A673 (cell line): Measurements from ENCODE around the gene USP25. TPM values are rescaled to one million over a fixed set of nuclear protein-coding genes. Genes with fewer than 3 reads are reported as not detected.
A peak's percentile ranks its signal among the peaks of the same experiment; 100 is the strongest.

ENCODE experiments used
- BruUV-seq: library from RNA; stranded (reverse); fragments of 400-500 nt; replicated peaks from 2 replicates; lab custom pipeline; 2021; lab: Mats Ljungman, UMichigan
- CTCF ChIA-PET: fragments of 300-600 bp; sonication (Branson Sonifier 250); formaldehyde crosslinking; loops from one replicate; lab custom pipeline; 2022; ENCODE audit warnings: antibody characterized with exemption; lab: Charles Lee
- POLR2A ChIA-PET: fragments of 300-600 bp; sonication (Branson Sonifier 250); formaldehyde crosslinking; loops from one replicate; lab custom pipeline; 2022; ENCODE audit warnings: antibody characterized with exemption; ENCODE audit not compliant: low non-redundant PET; lab: Charles Lee
- DNase-seq: peaks from one replicate; pipeline ENCODE4 v3.0.0-alpha.2; 2015; ENCODE audit warnings: low spot score
- H3K27ac ChIP-seq: fragments of 200-600 bp; sonication (generic); 2 replicates; pipeline ENCODE4 v1.5.1; 2016; ENCODE audit warnings: mixed run types, low read depth, mild to moderate bottlenecking, mixed read lengths, antibody characterized with exemption, low read length; ENCODE audit not compliant: poor library complexity, severe bottlenecking
- H3K27me3 ChIP-seq: fragments of 200-600 bp; sonication (generic); replicated peaks from 2 replicates; pipeline ENCODE4 v1.6.1; 2017; ENCODE audit warnings: mixed run types, low read depth, mild to moderate bottlenecking, mixed read lengths, antibody characterized with exemption, low read length; ENCODE audit not compliant: insufficient read depth, poor library complexity
- H3K36me3 ChIP-seq: fragments of 200-600 bp; sonication (generic); 2 replicates; pipeline ENCODE4 v1.6.1; 2016; ENCODE audit warnings: mixed run types, mild to moderate bottlenecking, mixed read lengths, antibody characterized with exemption, low read length; ENCODE audit not compliant: insufficient read depth, poor library complexity, severe bottlenecking
- H3K4me1 ChIP-seq: fragments of 200-600 bp; sonication (generic); 2 replicates; pipeline ENCODE4 v1.6.1; 2017; ENCODE audit warnings: mixed run types, mild to moderate bottlenecking, mixed read lengths, antibody characterized with exemption, low read length; ENCODE audit not compliant: insufficient read depth, poor library complexity, severe bottlenecking
- H3K4me3 ChIP-seq: fragments of 200-600 bp; sonication (generic); 2 replicates; pipeline ENCODE4 v1.5.1; 2016; ENCODE audit warnings: low read depth, mixed run types, mild to moderate bottlenecking, mixed read lengths, low read length; ENCODE audit not compliant: poor library complexity, severe bottlenecking
- H3K9me3 ChIP-seq: fragments of 200-600 bp; sonication (generic); 2 replicates; pipeline ENCODE4 v1.6.1; 2016; ENCODE audit warnings: mixed run types, low read depth, mild to moderate bottlenecking, mixed read lengths, antibody characterized with exemption, low read length; ENCODE audit not compliant: poor library complexity, severe bottlenecking
- EZH2 ChIP-seq: fragments of 200-600 bp; sonication (generic); IDR thresholded peaks from 2 replicates; pipeline ENCODE4 v1.6.1; 2017; ENCODE audit warnings: borderline replicate concordance, low read depth, mild to moderate bottlenecking, mixed read lengths, antibody characterized with exemption, low read length; ENCODE audit not compliant: poor library complexity, severe bottlenecking
- intact Hi-C: fragments of 100-400 bp; cut with micrococcal nuclease; formaldehyde crosslinking; loops from one replicate; pipeline ENCODE4 v1.10.0; 2022; ENCODE audit not compliant: unreplicated experiment
- total RNA-seq: library from RNA; stranded (reverse); gene quantifications from 2 replicates; pipeline ENCODE4 v1.2.3, GENCODE V29; 2021
- TF ChIP-seq, protein P1 (sequence below): fragments of 300-800, 200-600 bp; sonication (generic); conservative IDR thresholded peaks from 2 replicates; pipeline ENCODE4 v1.5.1; 2017; ENCODE audit warnings: low read depth, mild to moderate bottlenecking, antibody characterized with exemption, low read length, moderate library complexity, mixed read lengths

USP25 gene
- total RNA-seq, 1 experiment from 2014 or later = 27.5 TPM

DNA sequence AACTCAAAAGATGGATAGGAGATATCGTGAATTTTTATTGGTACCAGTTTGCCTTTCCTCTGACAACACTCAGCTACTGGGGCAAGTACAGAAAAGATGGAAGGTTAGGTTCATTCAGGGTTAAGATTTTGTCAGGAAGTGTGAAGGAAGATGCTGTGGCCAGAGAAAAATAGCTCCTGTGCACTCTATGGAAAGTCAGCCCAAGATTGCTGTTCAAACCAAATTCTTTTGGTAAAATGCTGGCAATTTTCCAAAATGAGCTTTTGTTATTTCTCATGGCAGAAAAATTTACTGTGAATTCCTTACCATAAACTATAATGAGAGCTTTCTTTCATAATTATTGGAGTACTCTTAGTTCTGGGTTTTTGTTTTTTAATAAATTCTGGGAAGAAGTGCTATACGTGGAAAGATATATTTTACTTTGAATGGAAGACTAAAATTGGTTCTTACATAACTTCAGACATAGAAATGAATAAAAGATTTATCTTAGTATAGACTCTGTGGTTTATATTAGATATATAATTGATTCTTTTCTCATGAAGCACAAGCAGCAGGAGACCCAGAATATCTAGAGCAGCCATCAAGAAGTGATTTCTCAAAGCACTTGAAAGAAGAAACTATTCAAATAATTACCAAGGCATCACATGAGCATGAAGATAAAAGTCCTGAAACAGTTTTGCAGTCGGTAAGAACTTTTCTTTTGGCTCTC is 112.2 kb downstream of the USP25 start:
- BruUV-seq = no TSS peak
- H3K9me3 ChIP-seq = no peaks in the 10 kb centered on the region
- H3K27ac ChIP-seq = peak overlapping the region; percentile 9
- DNase-seq = peak; percentile 37
- H3K27me3 ChIP-seq = no peaks in the 10 kb centered on the region
- TF ChIP-seq EZH2 = no peak
- TF ChIP-seq, protein P1, sequence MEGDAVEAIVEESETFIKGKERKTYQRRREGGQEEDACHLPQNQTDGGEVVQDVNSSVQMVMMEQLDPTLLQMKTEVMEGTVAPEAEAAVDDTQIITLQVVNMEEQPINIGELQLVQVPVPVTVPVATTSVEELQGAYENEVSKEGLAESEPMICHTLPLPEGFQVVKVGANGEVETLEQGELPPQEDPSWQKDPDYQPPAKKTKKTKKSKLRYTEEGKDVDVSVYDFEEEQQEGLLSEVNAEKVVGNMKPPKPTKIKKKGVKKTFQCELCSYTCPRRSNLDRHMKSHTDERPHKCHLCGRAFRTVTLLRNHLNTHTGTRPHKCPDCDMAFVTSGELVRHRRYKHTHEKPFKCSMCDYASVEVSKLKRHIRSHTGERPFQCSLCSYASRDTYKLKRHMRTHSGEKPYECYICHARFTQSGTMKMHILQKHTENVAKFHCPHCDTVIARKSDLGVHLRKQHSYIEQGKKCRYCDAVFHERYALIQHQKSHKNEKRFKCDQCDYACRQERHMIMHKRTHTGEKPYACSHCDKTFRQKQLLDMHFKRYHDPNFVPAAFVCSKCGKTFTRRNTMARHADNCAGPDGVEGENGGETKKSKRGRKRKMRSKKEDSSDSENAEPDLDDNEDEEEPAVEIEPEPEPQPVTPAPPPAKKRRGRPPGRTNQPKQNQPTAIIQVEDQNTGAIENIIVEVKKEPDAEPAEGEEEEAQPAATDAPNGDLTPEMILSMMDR = no peak
- ChIA-PET CTCF (no interaction called here), POLR2A (no interaction called here)
- H3K36me3 ChIP-seq = no peaks in the 10 kb centered on the region
- H3K4me3 ChIP-seq = no peak overlapping the region
- intact Hi-C loops = no loop called here
- peaks cover 30% of the 10 kb centered on the region for H3K4me1 ChIP-seq

DNA sequence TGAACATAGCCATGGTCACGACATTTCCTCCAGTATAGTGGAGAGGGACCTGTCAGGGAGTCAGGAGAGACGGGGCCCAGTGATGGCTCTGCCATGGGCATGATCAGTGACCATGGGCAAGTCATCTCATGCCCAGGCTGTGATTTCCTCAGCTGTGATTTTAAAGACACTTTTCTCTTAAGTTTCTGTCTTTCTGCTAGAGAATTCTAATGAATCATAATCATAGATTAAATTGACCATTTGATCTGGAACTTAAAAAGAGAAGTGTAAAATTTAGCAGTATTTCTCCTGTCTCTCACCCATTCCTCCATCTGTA is 112.7 kb downstream of the USP25 start:
- CTCF ChIA-PET = no interaction called here
- BruUV-seq = no TSS peak
- Histone ChIP-seq H3K27ac (peak overlapping the region; percentile 9), H3K27me3 (no peaks in the 10 kb centered on the region), H3K4me3 (no peak overlapping the region), H3K4me1 (peaks cover 30% of the 10 kb centered on the region), H3K36me3 (no peaks in the 10 kb centered on the region), H3K9me3 (no peaks in the 10 kb centered on the region)
- intact Hi-C loops = no loop called here
- DNase-seq = no peak
- POLR2A ChIA-PET = no interaction called here
- TF ChIP-seq, protein P1 = no peak
- no peak for TF ChIP-seq EZH2

DNA sequence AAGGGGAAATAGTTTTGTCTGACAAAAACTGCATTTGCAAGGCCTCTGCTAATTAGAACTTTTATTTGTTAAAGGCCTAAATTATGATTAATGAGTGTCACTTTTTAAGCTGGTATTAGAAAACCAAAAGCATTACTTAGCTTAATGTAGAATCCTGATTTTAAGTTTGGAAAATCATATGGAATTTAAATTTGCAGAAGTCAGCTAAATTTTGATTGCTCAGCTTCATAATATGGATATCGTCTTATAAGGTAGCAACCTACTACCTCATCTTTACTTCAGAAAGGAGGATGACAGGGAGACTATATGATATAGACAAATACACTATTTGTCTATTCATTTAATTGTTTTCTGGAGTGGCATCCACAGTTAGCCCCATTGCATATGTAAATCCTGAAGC is 114.0 kb downstream of the USP25 start:
- POLR2A ChIA-PET = no interaction called here
- Histone ChIP-seq H3K36me3 (no peaks in the 10 kb centered on the region), H3K27ac (no peak overlapping the region), H3K27me3 (no peaks in the 10 kb centered on the region), H3K4me1 (peaks cover 30% of the 10 kb centered on the region), H3K4me3 (no peak overlapping the region), H3K9me3 (no peaks in the 10 kb centered on the region)
- intact Hi-C loops = no loop called here
- no TSS peak for BruUV-seq
- CTCF ChIA-PET = no interaction called here
- no peak for DNase-seq
- TF ChIP-seq, protein P1 = no peak
- no peak for TF ChIP-seq EZH2
